NCI-H1092 treated with DMSO at 0.1 percent for 48 hours (cell line): ENCODE data around the gene COQ2.

Experiments used
- DNase-seq: peaks from one replicate; lab custom pipeline; 2025; lab: John Stamatoyannopoulos, UW

COQ2 gene

GRCh38 chr4:83216959-83217683 lies 67.5 kb downstream of the COQ2 start:
- no peak for DNase-seq

GRCh38 chr4:83214079-83214478 lies 70.5 kb downstream of the COQ2 start:
- DNase-seq = no peak
